C4-2B (cell line): ENCODE measurements around the gene VPS45.

Experiments
- CTCF ChIP-seq: fragments of 450-650 bp; conservative IDR thresholded peaks from 2 replicates; pipeline ENCODE4 v1.5.1; 2017; ENCODE audit warnings: mild to moderate bottlenecking
- ZFX ChIP-seq: fragments of 450-650 bp; IDR thresholded peaks from 2 replicates; pipeline ENCODE4 v1.6.1; 2017

- TF ChIP-seq CTCF (no peak), ZFX (no peak)
Measured at GRCh38 chr1:150176593-150176992, 109.0 kb downstream of the VPS45 start.
